NCI-H146 treated with DMSO at 0.1 percent for 48 hours (cell line): ENCODE results near the gene TNFSF10.

Experiments used
- DNase-seq: peaks from one replicate; lab custom pipeline; 2025; ENCODE audit not compliant: unreplicated experiment; lab: John Stamatoyannopoulos, UW

The TNFSF10 gene

DNA sequence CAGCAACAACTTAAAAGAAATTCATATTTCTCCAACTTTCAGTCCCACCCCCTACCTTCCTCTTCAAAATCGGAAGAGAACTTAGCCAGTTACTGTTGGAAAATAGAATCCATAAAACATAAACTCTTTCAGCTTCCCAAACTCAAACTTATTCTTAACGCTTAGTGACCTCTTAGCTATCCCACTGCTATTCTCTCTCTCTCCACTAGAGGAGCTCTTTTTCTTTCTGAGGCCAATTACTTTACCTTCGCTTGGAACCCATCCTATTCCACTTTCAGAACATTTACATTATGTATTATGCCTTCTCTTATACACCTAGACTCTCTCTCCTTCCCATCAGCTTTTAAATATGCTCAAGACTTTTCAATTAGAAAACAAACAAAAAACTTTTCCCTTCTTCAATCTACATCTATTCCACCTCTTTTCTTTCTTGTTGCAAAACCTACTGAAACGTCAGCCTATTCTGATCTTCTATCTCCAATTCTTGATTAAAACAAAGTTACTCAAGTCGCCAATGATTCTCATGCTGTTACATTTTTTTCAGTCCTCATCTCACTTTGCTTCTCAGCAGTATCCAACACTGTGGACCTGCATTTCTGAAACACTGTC lies 61.6 kb downstream of the TNFSF10 start:
- DNase-seq = peak; percentile 31

DNA sequence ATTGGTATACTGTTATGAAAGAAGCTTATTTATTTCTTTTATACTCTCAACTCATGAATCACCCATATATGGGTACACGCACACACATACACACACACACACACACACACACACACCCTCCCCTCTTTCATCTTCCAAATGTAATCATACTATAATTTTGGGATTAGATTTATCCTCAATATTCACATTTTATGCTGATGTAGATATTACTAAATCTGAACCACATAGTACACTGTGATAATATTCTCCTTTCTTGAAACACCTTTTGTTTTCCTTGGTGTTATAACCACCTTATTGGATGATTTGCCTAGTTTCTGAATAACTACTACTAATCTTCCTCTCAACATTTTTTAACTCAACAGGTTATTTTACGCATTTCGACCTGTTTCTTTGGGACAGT lies 66.8 kb downstream of the TNFSF10 start:
- DNase-seq = no peak
